Measurements from ENCODE around the gene ENO1. TPM values are rescaled to one million over a fixed set of nuclear protein-coding genes. Genes with fewer than 3 reads are reported as not detected.

ENO1 gene
- total and polyA plus RNA-seq, 2 of the 4 experiments (the other 2 are of a cell fraction), result 2,125 to 3,643 TPM

- Histone ChIP-seq H3K14ac (replicated peaks; ENCODE audit: low read depth, low read length) (no peak overlapping the region), H4K91ac (ENCODE audit: insufficient read depth, low read depth, low read length) (no peak overlapping the region), H2BK20ac (ENCODE audit: low read depth, low read length) (no peak overlapping the region), H2BK15ac (ENCODE audit: low read depth, low read length) (no peak overlapping the region), H3K79me1 (ENCODE audit: low read depth in 1 of 2, low read length in 2 of 2) (no peaks in the 10 kb centered on the region), H3K9ac (ENCODE audit: low read depth, low read length) (no peak overlapping the region), H4K5ac (ENCODE audit: low read depth, low read length) (no peak overlapping the region), H3K4me3 (ENCODE audit: insufficient read depth, low read depth, low read length) (no peak overlapping the region), H2AK9ac (replicated peaks; ENCODE audit: low read depth, low read length, poor library complexity) (no peak overlapping the region), H2AK5ac (ENCODE audit: low read depth, low read length) (no peak overlapping the region), H3K4me2 (ENCODE audit: low read depth, low read length) (no peak overlapping the region), H3K4ac (ENCODE audit: low read depth, low read length) (no peak overlapping the region), H3K27me3 (ENCODE audit: control insufficient read depth, insufficient read depth, low read length) (peaks cover 45% of the 10 kb centered on the region), H2BK5ac (ENCODE audit: low read depth, low read length, poor library complexity, severe bottlenecking) (no peak overlapping the region), H3K18ac (ENCODE audit: low read depth, low read length) (no peak overlapping the region), H3K27ac (ENCODE audit: insufficient read depth, low read length) (no peak overlapping the region), H2AFZ (replicated peaks; ENCODE audit: low read length, poor library complexity) (no peak overlapping the region), H4K8ac (ENCODE audit: low read depth in 2 of 2, low read length in 2 of 2) (no peak overlapping the region), H3K36me3 (ENCODE audit: control insufficient read depth, insufficient read depth, low read length) (no peaks in the 10 kb centered on the region), H3K56ac (ENCODE audit: extremely low read depth, insufficient read depth, low read length) (no peak overlapping the region), H3K4me1 (ENCODE audit: control insufficient read depth, insufficient read depth, low read length) (no peaks in the 10 kb centered on the region), H3K9me3 (ENCODE audit: control insufficient read depth, insufficient read depth, low read length) (no peaks in the 10 kb centered on the region; the same call in 1 of the 2 replicates), H4K20me1 (ENCODE audit: insufficient read depth, low read length) (no peaks in the 10 kb centered on the region), H2BK120ac (ENCODE audit: low read depth, low read length) (no peak overlapping the region), H3K23ac (ENCODE audit: low read depth, low read length) (no peak overlapping the region), H3K9me1 (ENCODE audit: insufficient read depth, low read length) (no peaks in the 10 kb centered on the region)
- in situ Hi-C loops (cut with MboI; ENCODE audit: low sequenced_read_pairs) (no loop called here), dilution Hi-C loops (cut with HindIII; ENCODE audit: low sequenced_read_pairs, unreplicated experiment) (no loop called here), intact Hi-C loops (cut with micrococcal nuclease) (no loop called here)
- no peak for DNase-seq
- 67% methylated on average over 1 of the region's 2 CpGs; no CpG with 5 or more reads in 1 of the 2 experiments for WGBS, 2 experiments (ENCODE audit: extremely low coverage in 2 of 2, insufficient read length in 1 of 2)
- no TSS peak for BruUV-seq (replicated peaks)
- ATAC-seq (ENCODE audit: low read depth), result no peak
- POLR2A ChIA-PET (ENCODE audit: unreplicated experiment), result interaction anchor here (0.5 kb wide), 1 partner anchor 16 kb away, joined by 4 read pairs; no protein-coding TSS in a partner anchor
- no peak for TF ChIP-seq RCOR1 (IDR thresholded peaks at IDR 0.05; ENCODE audit: insufficient replicate concordance, low read length)
- TF ChIP-seq USF2 (IDR thresholded peaks at IDR 0.05; ENCODE audit: low read depth, low read length), result no peak
- CTCF ChIA-PET, result no interaction called here
These were observed 46.9 kb upstream of the ENO1 start for GRCh38 chr1:8925406-8925805.
